ENCODE results near the gene ANK2.
A peak's percentile ranks its signal among the peaks of the same experiment; 100 is the strongest.

The ANK2 gene

DNA sequence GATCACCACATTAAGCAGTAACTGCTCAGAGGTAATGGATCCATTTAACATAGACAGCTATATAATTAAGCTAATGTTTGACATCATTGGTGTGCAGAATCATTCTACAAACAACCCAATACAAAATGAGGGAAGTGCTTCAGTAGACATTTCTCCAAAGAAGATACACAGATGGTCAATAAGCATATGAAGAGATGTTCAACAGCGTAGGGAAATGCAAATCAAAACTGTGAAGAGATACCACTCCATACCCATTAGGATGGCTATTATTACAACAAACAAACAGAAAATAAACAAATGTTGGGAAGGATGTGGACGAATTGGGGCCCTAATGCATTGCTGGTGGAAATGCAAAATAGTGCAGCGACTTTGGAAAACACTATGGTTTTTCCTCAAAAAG is 294.6 kb downstream of the ANK2 start:
- Histone ChIP-seq H3K27me3 (ENCODE audit: insufficient read depth, low read length, poor library complexity) (peaks cover 3% of the 10 kb centered on the region), H3K4me1 (ENCODE audit: insufficient read depth, low read length) (no peaks in the 10 kb centered on the region), H3K9ac (ENCODE audit: low read depth, low read length) (no peak overlapping the region), H3K27ac (ENCODE audit: low read length) (no peak overlapping the region), H3K9me3 (ENCODE audit: insufficient read depth, low read length, severe bottlenecking) (no peaks in the 10 kb centered on the region), H3K4me2 (ENCODE audit: insufficient read depth, low read length) (no peak overlapping the region), H2AFZ (ENCODE audit: low read depth, low read length) (no peak overlapping the region), H3K79me2 (ENCODE audit: insufficient read depth, low read length) (no peaks in the 10 kb centered on the region), H3K36me3 (ENCODE audit: insufficient read depth, low read length) (no peaks in the 10 kb centered on the region), H3K4me3 (ENCODE audit: low read depth in 1 of 2, low read length in 2 of 2) (no peak overlapping the region), H4K20me1 (ENCODE audit: insufficient read depth, low read length) (no peaks in the 10 kb centered on the region)
- ATAC-seq (ENCODE audit: insufficient read depth, low read depth) = no peak
- no peak for TF ChIP-seq EZH2 (IDR thresholded peaks at IDR 0.05; ENCODE audit: borderline replicate concordance, low read depth, low read length, severe bottlenecking)
- TF ChIP-seq, protein P1, sequence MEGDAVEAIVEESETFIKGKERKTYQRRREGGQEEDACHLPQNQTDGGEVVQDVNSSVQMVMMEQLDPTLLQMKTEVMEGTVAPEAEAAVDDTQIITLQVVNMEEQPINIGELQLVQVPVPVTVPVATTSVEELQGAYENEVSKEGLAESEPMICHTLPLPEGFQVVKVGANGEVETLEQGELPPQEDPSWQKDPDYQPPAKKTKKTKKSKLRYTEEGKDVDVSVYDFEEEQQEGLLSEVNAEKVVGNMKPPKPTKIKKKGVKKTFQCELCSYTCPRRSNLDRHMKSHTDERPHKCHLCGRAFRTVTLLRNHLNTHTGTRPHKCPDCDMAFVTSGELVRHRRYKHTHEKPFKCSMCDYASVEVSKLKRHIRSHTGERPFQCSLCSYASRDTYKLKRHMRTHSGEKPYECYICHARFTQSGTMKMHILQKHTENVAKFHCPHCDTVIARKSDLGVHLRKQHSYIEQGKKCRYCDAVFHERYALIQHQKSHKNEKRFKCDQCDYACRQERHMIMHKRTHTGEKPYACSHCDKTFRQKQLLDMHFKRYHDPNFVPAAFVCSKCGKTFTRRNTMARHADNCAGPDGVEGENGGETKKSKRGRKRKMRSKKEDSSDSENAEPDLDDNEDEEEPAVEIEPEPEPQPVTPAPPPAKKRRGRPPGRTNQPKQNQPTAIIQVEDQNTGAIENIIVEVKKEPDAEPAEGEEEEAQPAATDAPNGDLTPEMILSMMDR (IDR thresholded peaks at IDR 0.05; ENCODE audit: borderline replicate concordance, extremely low read depth, low read length, poor library complexity, severe bottlenecking) = no peak
- no peak for DNase-seq

DNA sequence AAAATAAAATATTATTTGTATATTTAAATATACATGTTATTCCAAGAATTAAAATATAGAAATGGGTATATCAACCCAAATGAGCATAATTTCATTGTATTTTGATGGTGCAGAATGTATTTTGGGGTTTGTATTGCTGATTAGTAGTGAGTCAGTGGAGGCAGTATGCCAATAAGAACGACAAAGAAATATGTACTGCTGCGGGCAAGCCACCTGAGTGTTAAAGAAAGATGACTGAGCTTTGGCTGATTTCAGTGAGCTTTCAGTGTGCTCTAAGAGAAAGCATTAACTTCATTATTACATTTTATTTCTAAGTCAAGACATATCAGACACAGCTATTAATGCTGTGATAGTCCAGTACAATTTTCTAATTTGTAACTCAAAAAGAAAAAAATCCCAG is 297.8 kb downstream of the ANK2 start:
- Histone ChIP-seq H2AFZ (ENCODE audit: low read depth, low read length) (no peak overlapping the region), H3K4me1 (ENCODE audit: insufficient read depth, low read length) (no peaks in the 10 kb centered on the region), H3K79me2 (ENCODE audit: insufficient read depth, low read length) (no peaks in the 10 kb centered on the region), H3K4me3 (ENCODE audit: low read depth in 1 of 2, low read length in 2 of 2) (no peak overlapping the region), H3K27me3 (ENCODE audit: insufficient read depth, low read length, poor library complexity) (peaks cover 11% of the 10 kb centered on the region), H3K9me3 (ENCODE audit: insufficient read depth, low read length, severe bottlenecking) (no peaks in the 10 kb centered on the region), H3K9ac (ENCODE audit: low read depth, low read length) (no peak overlapping the region), H3K36me3 (ENCODE audit: insufficient read depth, low read length) (no peaks in the 10 kb centered on the region), H3K27ac (ENCODE audit: low read length) (no peak overlapping the region), H3K4me2 (ENCODE audit: insufficient read depth, low read length) (no peak overlapping the region), H4K20me1 (ENCODE audit: insufficient read depth, low read length) (no peaks in the 10 kb centered on the region; the same call in 1 of the 2 replicates)
- DNase-seq (no peak), ATAC-seq (ENCODE audit: insufficient read depth, low read depth) (no peak)
- no peak for TF ChIP-seq EZH2 (IDR thresholded peaks at IDR 0.05; ENCODE audit: borderline replicate concordance, low read depth, low read length, severe bottlenecking)

DNA sequence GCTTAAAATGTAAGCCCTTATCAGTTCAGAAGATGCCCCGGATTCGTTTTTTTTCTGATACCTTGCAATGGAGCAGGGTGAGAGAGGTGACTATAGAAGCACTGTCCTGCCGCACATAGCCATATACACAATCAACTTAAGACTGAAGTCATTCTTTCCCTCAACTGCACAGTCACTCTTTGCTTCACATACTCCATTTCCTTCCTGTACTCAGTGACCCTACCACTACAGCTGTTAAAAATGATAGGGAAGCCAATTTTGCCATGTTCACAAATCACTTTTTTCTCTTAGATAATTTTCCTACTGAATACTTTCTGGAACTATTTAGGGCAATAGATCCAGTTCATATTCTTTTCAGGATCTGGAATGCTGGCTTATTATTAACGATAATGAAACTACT is 300.0 kb downstream of the ANK2 start:
- H3K79me2 ChIP-seq (ENCODE audit: insufficient read depth, low read length) = no peaks in the 10 kb centered on the region
- H3K9me3 ChIP-seq (ENCODE audit: insufficient read depth, low read length, severe bottlenecking) = no peaks in the 10 kb centered on the region
- no peaks in the 10 kb centered on the region for H3K4me1 ChIP-seq (ENCODE audit: insufficient read depth, low read length)
- peaks cover 6% of the 10 kb centered on the region; the same call in 1 of the 2 replicates for H4K20me1 ChIP-seq (ENCODE audit: insufficient read depth, low read length)
- DNase-seq = no peak
- H3K9ac ChIP-seq (ENCODE audit: low read depth, low read length) = no peak overlapping the region
- no peak overlapping the region for H2AFZ ChIP-seq (ENCODE audit: low read depth, low read length)
- no peaks in the 10 kb centered on the region for H3K36me3 ChIP-seq (ENCODE audit: insufficient read depth, low read length)
- TF ChIP-seq, protein P1 (IDR thresholded peaks at IDR 0.05; ENCODE audit: borderline replicate concordance, extremely low read depth, low read length, poor library complexity, severe bottlenecking) = no peak
- no peak for TF ChIP-seq EZH2 (IDR thresholded peaks at IDR 0.05; ENCODE audit: borderline replicate concordance, low read depth, low read length, severe bottlenecking)
- 0 out of 3 replicates have a peak, but pooled peaks have one; percentile 37 for ATAC-seq (ENCODE audit: insufficient read depth, low read depth)
- peaks cover 19% of the 10 kb centered on the region for H3K27me3 ChIP-seq (ENCODE audit: insufficient read depth, low read length, poor library complexity)
- H3K4me3 ChIP-seq (ENCODE audit: low read depth in 1 of 2, low read length in 2 of 2) = no peak overlapping the region
- H3K4me2 ChIP-seq (ENCODE audit: insufficient read depth, low read length) = no peak overlapping the region
- H3K27ac ChIP-seq (ENCODE audit: low read length) = no peak overlapping the region

DNA sequence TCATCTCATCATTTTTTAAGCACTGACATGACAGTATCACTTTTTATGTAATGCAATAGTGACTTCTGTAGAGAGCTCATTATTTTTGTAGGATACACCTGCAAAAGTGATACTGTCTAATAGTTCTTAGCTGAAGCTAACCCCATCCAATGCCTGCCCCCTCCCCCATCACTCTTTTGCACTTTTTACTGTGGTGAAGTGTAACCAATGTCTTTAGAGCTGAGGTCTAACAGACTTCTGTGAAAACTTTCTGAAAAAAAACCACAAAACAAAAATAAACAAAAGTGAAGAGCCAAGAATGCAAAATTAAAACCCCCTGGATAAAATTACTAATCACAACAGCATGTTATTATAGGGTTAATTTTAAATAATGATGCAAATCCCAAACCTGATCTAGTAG is 301.1 kb downstream of the ANK2 start:
- Histone ChIP-seq H3K9ac (ENCODE audit: low read depth, low read length) (no peak overlapping the region), H3K27ac (ENCODE audit: low read length) (no peak overlapping the region), H3K4me2 (ENCODE audit: insufficient read depth, low read length) (no peak overlapping the region), H4K20me1 (ENCODE audit: insufficient read depth, low read length) (peaks cover 10% of the 10 kb centered on the region; the same call in 1 of the 2 replicates), H3K36me3 (ENCODE audit: insufficient read depth, low read length) (no peaks in the 10 kb centered on the region), H3K27me3 (ENCODE audit: insufficient read depth, low read length, poor library complexity) (peaks cover 24% of the 10 kb centered on the region), H3K4me3 (ENCODE audit: low read depth in 1 of 2, low read length in 2 of 2) (no peak overlapping the region), H3K4me1 (ENCODE audit: insufficient read depth, low read length) (peaks cover 5% of the 10 kb centered on the region), H3K9me3 (ENCODE audit: insufficient read depth, low read length, severe bottlenecking) (no peaks in the 10 kb centered on the region), H2AFZ (ENCODE audit: low read depth, low read length) (no peak overlapping the region), H3K79me2 (ENCODE audit: insufficient read depth, low read length) (no peaks in the 10 kb centered on the region)
- TF ChIP-seq, protein P1 (IDR thresholded peaks at IDR 0.05; ENCODE audit: borderline replicate concordance, extremely low read depth, low read length, poor library complexity, severe bottlenecking) = no peak
- TF ChIP-seq EZH2 (IDR thresholded peaks at IDR 0.05; ENCODE audit: borderline replicate concordance, low read depth, low read length, severe bottlenecking) = no peak
- ATAC-seq (ENCODE audit: insufficient read depth, low read depth) = peak; percentile 52; the same call in 2 of the 3 replicates
- DNase-seq = peak; percentile 32
